Measurements from ENCODE around the gene LCP1.
"Not testable (repeated sequence)": the region's sequence is repeated elsewhere in the genome, so short reads cannot be mapped to it uniquely, and the experiment has no call there.

LCP1 gene, protein sequence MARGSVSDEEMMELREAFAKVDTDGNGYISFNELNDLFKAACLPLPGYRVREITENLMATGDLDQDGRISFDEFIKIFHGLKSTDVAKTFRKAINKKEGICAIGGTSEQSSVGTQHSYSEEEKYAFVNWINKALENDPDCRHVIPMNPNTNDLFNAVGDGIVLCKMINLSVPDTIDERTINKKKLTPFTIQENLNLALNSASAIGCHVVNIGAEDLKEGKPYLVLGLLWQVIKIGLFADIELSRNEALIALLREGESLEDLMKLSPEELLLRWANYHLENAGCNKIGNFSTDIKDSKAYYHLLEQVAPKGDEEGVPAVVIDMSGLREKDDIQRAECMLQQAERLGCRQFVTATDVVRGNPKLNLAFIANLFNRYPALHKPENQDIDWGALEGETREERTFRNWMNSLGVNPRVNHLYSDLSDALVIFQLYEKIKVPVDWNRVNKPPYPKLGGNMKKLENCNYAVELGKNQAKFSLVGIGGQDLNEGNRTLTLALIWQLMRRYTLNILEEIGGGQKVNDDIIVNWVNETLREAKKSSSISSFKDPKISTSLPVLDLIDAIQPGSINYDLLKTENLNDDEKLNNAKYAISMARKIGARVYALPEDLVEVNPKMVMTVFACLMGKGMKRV

DNA sequence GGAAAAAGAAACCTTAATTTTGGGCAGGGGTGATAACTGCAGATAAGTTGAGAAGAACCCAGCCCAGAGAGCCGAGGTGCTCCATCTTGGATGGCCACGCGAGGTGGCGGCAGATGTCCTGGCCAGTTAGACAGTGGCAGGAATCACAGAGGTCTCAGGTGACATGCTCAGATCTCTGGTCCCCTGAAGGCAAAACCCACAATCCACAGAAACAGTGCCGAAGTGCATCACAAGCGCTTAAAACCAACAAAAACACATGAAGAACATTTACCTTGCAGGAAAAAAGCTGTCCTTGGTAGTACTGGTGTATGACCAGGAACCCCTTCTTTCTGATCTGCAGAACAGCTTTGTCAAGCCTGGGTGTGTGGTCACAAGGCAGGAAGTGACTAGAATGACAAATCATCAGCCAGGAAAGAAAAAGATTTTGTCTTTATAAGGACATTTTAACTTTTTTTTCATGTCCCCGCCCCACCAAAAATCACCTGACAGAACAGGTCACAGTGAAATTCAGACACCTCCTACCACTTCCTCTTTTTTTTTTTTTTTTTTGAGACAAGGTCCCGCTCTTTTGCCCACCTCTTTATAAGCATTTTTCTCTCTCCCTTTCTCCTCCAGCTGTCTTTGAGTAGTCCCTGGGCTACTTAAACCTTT is at the start of gene LCP1:
Gene LCP1 (minus strand): TSS at position 338 of the 651 bp plus-strand sequence. CDS start 22,515 bp downstream, outside the sequence.
- DNase-seq = no peak

DNA sequence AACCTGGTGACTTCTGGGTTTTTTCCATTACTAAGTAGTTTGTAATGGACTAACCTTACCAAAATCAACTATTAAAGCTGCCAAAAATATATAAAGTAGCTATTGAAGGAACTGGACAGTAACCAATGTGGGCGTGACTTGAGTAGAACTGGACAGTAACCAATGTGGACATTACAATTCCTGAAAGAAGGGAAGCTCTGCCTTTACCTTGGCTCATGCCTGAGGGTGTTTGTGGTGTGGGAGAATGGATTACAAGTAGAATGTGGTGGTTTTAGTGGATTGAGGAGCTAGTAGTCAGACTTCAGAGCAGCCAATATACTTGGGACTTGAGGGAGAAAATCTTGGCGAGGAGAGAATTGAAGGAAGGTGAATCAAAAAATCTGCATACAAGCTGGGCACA is 47.3 kb upstream of the LCP1 start:
- DNase-seq = no peak

DNA sequence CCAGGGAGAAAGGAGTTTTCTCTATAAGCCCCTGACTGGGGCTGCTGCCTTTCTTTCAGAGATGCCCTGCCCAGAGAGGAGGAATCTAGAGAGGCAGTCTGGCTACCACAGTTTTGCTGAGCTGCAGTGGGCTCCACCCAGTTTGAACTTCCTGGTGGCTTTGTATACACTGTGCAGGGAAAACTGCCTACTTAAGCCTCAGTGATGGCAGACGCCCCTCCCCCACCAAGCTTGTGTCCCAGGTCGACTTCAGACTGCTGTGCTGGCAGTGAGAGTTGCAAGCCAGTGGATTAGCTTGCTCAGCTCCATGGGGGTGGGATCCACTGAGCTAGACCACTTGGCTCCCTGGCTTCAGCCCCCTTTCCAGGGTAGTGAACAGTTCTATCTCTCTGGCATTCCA is 38.3 kb upstream of the LCP1 start:
- not testable (repeated sequence) for DNase-seq

DNA sequence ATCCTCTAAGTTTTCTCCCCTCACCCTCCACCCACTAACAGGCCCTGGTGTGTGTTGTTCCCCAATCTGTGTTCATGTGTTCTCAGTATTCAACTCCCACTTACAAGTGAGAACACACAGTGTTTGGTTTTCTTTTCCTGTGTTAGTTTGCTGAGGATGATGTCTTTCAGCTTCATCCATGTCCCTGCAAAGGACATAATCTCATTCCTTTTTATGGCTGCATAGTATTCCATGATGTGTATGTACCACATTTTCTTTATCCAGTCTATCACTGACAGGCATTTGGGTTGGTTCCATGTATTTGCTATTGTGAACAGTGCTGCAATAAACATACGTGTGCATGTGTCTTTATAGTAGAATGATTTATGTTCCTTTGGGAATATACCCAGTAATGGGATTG is 32.8 kb upstream of the LCP1 start:
- DNase-seq = not testable (repeated sequence)

DNA sequence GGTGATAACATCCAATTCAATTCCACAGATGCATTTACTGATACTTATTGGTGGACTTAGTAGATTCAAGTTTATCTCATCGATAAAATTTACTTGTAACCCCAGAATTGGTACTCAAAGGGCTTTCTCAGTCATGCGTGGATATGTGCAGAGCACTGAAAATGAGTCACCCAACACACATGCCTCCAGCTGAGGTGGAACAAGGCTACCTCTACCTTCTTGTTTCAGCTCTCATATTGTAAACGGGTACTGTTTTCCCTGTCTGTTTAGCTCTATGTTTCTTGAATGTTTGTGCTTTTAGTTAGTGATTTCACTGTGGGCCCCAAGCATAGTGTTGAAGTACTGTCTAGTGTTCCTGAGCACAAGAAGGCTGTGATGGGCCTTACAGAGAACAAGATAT is 31.3 kb upstream of the LCP1 start:
- no peak for DNase-seq

DNA sequence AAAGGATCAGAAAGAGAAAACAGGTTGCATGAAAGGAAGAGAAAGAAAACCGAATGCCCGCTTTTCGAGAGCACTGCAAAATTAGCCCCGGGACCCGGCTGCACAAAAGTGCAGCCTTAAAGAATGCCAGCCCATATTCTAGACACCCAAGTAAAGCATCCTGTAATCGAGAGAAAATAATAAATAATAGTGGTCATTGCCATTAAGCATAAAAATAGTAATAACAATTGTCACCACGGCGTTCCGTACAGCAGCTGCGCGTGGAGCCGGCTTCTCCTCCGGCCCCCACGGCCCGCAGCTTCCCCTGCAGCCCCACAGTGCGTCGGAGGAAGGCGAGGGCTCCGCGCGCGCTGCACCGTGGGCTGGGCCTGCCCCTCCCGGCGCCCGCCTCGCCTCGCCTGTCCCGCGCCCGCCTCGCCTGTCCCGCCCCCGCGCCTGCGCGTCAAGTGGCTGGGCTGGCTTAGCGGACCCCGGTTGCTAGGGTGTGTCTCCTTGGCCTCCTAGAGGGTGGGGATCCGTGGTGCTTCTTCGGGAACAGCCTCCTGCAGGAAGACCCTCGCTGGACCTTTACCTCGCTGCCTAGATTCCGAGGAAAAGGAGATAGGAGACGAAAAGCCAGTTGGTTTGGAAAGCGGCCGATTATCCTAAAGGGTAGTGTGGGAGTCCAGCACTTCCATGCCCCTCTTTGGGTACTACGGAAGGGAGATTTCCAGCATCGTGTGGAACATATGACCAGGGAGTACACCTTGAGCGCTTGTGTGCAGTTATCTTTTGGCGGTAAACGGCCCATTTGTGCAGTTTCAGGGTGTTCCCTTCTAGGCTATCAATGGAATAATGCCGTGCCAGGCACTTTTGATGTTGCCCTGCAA is 29.7 kb upstream of the LCP1 start, which contains the start of gene LRRC63:
Gene LRRC63 (plus strand): TSS at position 446 of the 869 bp plus-strand sequence. CDS start 1,107 bp downstream, outside the sequence.
- peak; percentile 27 for DNase-seq

DNA sequence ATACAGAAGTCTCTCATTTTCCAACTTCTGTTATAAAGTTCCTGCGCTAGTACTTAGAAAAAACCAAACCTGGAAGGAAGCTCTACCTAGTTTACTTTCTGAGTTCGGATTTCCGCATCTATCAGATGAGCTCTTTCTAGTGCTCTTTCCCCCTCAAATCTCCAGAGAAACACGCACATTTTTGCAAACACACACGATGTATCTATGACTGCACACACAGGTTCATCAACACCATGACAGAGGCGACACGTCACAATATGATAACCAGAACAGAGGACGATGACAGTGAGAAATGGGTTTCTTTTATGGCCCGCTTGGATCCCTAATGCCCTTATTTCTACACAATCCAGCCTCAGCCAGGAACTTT is 29.1 kb upstream of the LCP1 start:
- no peak for DNase-seq

DNA sequence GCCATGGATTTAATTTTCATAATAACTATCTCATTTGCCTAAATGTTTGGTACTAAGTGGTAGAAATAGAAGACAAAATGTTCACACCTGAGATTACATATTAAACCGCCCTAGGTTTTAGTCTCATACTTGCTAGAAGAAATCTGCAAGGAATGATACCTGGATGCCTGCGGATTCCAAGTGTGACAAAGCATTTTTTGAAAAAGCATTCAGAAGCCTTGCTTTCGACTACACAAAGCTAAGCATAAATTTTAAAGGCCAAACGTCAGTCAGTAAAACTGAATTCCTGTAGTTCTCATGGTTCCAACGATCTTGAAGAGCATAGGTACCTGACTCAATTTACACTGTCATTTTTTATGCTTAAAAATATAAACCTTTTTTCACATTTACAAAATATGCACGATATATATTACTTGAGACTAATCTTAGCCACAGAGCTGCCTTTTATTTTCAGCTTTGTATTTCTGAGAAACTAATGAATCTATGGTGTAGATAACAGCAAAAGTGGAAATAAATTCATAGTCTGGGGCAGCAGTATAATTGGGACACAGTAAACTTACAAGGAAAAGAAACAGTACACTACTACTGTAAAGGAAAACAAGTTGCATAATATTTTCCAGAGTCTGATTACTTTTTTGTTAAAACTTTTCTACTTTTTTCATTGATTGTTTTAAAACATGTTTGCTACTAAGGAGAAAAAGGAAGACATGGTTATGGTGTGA is 28.5 kb upstream of the LCP1 start:
- DNase-seq = no peak

DNA sequence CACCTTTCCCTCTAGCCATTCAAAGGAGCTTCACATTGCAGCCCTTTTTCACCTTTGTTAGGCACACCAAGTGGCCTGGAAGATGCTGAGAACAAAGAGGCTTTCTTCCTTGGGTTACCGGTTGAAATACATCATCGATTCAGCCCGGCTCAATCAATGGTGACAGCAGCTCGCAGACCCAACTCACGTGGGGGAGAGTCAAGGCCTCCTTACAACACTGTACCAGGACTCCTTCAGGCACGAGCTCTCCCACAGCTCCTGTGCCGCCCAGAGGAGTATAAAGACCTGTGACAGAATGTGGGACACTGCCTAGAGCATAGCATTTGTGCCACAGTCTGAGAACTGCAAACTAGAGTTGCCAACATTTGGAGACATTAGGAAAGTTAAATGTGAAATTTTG is 25.9 kb upstream of the LCP1 start:
- no peak for DNase-seq

DNA sequence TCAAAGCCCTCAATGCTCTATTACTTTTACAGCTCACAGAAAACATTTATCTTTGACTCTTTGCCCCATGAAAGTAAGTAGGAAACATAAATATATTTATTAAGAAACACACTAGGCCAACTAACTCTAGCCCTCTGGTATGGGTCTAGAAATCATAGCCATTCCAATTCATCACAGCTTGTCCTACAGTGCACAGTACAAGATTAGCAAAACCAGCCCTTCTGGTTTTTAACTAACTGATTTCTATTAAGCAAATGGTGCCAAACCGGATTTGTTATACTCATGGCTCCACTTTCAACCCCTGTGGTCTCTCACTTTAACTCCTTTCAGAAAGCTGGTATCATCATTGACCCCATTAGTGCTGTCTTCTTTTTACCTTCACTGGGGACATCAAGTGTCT is 24.2 kb upstream of the LCP1 start:
- DNase-seq = no peak

DNA sequence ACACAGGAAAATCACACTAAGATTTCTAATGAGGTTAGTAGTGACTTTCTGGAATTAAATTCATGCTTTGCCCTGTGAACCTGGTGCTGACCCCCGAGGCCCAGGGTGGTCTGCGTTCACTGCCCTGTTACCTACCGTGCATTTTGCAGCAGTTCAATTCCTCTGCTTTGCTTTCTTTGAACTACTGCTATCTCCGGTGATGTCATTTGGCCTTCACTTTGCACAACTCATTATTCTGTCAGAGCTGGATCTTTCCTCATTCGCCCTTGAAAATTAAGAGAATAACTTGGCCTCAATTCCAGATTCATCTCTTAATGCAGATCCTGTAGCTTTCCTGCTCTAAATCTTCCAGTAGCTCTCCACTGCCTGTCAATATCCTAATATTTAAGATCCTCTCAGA is 21.0 kb upstream of the LCP1 start:
- no peak for DNase-seq

DNA sequence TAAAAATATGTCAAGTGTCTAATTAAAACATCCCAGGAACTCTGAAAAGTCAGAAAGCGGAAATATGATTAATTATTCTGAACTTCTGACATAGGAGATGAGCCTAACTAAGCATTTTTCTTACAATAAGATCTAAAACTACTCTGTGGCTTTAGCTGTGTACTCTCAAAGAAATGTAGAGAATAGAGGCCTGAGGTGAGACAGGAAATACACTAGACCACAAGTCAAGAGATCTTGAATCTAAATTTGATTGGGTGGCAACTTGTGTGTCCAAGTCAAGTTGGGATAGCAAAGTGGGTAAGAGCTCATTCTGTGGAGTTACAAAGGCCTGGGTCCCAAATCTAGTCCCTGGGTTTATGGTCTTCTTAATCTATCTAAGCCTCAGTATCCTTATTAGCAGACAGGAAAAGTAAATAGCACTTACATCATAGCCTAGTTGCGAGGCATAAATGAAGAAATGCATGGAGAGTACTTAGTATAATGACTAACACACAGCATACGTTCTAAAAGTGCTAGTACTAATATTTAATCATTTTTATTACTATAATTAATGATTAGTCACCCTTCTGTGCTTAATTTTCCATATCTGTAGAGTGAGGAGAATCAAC is 20.3 kb upstream of the LCP1 start:
- DNase-seq = no peak

DNA sequence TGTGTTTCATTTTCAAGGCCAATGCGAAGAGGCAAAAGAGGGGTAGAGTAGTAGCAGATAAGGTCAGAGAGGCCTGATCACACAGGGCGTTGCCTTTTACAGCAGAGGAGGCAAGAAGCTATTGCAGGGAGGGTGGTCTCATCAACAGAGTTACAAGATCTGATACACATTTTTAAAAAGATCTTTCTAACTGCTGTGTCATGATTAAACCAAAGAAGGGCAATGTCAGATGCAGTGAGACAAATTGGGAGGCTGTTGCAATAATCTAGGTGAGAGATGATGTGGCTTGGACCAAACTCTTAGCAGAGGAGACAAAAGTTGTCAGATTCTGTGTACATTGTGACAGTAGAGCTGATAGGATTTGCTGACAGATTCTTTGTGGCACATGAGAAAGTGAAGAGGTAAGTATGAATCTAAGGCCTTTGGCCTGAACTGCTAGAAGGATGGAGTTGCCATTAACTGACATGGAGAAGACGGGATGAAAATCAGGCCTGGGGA is 16.8 kb upstream of the LCP1 start:
- no peak for DNase-seq

DNA sequence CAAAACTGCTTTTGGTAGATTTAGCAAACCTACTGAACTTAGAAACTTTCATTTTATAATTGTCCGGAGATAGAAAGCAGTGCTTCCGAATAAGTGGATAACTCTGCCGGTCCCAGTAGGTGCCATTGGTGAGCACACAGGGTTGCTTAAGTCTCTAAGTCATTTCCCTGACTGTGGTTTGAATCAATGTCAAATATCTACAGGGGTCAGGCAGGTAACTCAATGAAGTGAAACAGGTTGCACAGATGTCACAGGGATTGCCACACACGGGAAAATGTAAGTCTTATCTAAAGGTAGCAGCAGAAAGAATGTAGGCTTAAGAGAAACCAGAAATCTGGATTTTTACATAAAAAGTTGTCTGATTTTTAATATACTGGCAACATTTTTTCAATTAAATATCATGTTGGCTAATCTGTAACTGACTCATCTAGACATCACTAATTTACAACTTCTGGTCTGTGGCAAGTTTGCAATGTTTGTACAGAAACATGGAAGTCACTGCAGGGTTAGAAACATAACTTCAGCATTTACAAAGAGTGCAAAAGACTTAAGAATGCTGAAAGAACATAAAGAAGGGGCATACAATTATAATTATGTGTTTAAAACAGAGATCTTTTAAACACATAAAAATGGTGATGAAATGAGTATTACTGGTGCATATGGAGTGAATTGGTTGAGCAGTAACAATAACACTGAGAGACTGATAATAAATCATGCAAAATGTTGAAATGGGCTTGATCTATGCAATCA is 15.5 kb upstream of the LCP1 start:
- no peak for DNase-seq

DNA sequence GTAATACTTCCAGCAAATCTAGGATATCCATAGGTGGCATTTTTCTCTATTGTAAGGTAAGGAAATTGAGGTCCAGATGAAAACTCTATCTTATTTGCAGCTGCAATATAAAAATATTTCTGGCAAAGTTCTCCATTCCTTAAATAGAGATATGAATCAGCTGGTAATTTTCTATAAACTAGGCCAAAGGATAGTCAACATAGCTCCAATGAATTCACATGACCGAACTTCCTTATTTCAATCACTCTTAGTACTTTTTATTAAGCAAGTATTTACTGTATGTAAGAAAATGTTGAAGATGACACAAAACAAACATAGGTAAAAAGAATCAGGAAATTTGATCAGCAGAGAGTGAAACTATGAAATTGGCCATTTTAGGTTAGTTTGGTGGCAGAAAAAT is 13.0 kb upstream of the LCP1 start:
- DNase-seq = no peak

DNA sequence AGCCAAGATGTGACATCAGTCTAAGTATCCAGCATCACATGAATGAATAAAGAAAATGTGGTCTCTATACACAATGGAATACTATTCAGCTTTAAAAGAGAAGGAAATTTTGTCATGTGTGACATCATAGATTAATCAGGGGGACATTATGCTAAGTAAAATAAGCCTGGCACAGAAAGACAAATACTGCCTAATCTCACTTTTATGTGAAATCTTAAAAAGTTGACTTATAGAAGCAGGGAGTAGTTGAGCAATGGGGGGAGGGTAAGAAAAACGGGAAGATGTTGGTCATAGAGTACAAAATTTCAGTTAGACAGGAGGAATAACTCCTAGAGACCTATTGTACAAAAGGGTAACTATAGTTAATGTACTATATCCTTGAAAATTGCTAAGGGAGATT is 10.4 kb upstream of the LCP1 start:
- DNase-seq = no peak

DNA sequence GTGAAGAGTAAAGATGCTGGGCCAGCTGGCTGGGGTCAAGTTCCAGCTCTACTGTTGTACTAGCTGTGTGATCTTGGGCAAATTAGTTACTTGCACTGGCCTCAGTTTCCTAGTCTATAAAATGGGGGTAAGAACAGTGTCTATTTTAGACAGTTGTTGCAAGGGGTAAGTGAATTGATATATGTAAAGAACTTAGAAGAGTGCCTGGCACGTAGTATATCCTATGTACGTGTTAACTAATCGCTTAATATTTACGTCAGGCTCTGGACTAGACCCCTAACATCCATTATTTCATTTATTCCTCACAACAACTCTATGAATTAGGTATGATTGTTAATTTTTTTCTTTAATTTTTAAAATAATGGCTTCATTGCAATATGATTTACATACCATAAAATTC is 3.7 kb upstream of the LCP1 start:
- no peak for DNase-seq

DNA sequence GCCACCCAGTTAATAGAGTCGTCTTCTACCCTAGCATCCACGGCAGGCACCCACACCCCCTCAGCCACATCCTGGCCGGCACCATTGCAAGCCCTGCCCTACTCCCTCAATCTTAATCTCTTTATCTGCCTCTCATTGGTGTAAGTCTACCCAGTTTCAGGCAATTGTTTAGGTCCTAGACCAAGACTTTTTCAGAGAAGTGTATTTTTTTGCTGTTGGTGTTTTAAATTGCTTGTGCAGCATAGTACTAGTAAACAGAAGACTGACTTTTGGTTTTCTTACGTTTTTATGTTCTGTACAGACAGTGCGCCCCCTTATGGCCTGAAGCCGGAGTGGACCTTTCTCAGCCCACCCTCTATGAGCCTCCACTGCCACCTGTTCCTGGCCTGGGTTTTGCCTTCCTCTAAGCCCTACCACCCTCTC is 2.3 kb upstream of the LCP1 start:
- DNase-seq = no peak

DNA sequence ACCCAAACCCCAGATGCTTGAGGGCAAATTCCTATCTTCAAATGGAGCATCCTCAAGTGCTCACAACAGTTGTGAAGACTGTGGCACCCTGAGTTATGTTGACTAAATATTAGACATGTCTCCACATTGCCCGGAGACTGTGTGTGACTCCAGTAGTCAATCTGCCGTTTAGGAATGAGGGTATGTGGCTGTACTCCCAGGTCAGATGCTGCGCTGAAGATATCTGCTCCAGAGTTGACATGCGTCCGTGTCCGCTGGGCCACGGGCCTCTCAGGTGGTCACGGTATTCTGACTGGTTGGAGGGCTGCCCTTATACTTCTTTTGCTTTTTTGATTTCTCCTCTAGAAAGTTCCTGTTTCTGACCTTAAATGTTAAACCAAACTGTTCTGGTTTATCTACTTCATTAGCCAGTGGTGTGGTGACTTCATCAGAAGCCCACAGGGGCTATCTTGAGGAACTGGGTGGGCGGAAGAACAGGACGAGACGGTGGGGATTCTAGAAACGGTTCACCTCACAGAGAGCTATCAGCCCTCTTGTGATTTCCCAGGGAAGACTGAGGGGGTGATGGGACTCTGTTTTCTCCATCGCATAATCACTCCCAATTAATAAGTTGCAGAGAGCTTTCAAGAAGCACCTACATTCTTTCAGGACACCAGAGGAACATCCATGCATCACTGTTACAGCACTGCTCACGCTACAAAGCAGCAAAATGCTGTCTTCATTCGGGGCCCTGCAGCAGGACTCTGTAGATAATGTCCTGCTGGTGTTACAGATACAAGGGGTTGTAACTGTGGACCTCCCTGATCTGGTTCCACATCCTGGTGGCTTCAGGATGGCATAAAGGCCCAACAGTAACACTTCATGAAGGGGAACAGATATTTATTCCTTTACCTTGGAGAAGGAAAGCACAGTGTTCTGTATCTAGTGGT is 1.3 kb upstream of the LCP1 start:
- DNase-seq = no peak

DNA sequence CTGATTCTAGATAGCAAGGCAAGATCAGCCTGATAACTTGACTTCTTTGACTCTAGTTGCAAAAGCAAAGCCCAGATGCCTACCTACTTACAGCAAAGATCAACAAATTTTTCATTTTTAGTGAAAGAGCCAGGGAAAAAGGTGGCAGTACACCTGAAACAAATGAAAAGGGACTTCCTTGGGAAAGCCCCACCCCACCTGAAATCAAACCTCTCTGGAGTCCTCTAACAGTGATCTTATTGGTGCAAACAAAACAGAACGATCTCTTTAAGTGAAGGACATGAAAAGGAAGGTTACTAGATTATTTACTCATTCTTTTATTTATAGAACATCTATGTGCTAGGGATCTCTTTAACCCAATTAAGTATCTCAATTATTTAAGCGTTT is 507 bp upstream of the LCP1 start:
- no peak for DNase-seq
